ENCODE measurements around the gene RIC8A.

Gene RIC8A

GRCh38 chr11:198236-198806, 9.2 kb upstream of the RIC8A start:
- Histone ChIP-seq H3K4me1 (ENCODE audit: control insufficient read depth, insufficient read depth, low read length) (no peaks in the 10 kb centered on the region), H3K9ac (ENCODE audit: low read length in 2 of 2) (no peak overlapping the region), H3K27ac (ENCODE audit: low read length) (no peak overlapping the region)

GRCh38 chr11:199004-199581, 8.4 kb upstream of the RIC8A start:
- H3K4me1 ChIP-seq (ENCODE audit: control insufficient read depth, insufficient read depth, low read length), result peaks cover 3% of the 10 kb centered on the region
- H3K27me3 ChIP-seq (ENCODE audit: control insufficient read depth in 1 of 2, insufficient read depth in 2 of 2, low read length in 2 of 2), result no peaks in the 10 kb centered on the region
- H3K27ac ChIP-seq (ENCODE audit: low read length), result no peak overlapping the region
- H3K9me3 ChIP-seq (ENCODE audit: control insufficient read depth in 2 of 2, low read length in 2 of 2), result no peaks in the 10 kb centered on the region
- H3K36me3 ChIP-seq (ENCODE audit: control insufficient read depth in 2 of 2, insufficient read depth in 2 of 2, low read length in 2 of 2), result peaks cover 7 to 24% of the 10 kb centered on the region in 2 donors
- no peak overlapping the region for H3K4me3 ChIP-seq (ENCODE audit: low read length in 2 of 2)
- H3K9ac ChIP-seq (ENCODE audit: low read length in 2 of 2), result no peak overlapping the region

More at GRCh38 chr11:198236-198806, 9.2 kb upstream of the RIC8A start:
- Histone ChIP-seq H3K9me3 (ENCODE audit: control insufficient read depth in 2 of 2, low read length in 2 of 2) (no peaks in the 10 kb centered on the region), H3K36me3 (ENCODE audit: control insufficient read depth in 2 of 2, insufficient read depth in 2 of 2, low read length in 2 of 2) (peaks cover 0 to 19% of the 10 kb centered on the region in 2 donors), H3K4me3 (ENCODE audit: low read length in 2 of 2) (no peak overlapping the region), H3K27me3 (ENCODE audit: control insufficient read depth in 1 of 2, insufficient read depth in 2 of 2, low read length in 2 of 2) (no peaks in the 10 kb centered on the region)

- H3K9me3 ChIP-seq (ENCODE audit: control insufficient read depth in 2 of 2, low read length in 2 of 2), result no peaks in the 10 kb centered on the region
- H3K27ac ChIP-seq (ENCODE audit: low read length), result no peak overlapping the region
- H3K4me3 ChIP-seq (ENCODE audit: low read length in 2 of 2), result no peak overlapping the region
- H3K9ac ChIP-seq (ENCODE audit: low read length in 2 of 2), result no peak overlapping the region
- H3K27me3 ChIP-seq (ENCODE audit: control insufficient read depth in 1 of 2, insufficient read depth in 2 of 2, low read length in 2 of 2), result no peaks in the 10 kb centered on the region
- H3K4me1 ChIP-seq (ENCODE audit: control insufficient read depth, insufficient read depth, low read length), result peaks cover 10% of the 10 kb centered on the region
- peaks cover 14 to 30% of the 10 kb centered on the region in 2 donors for H3K36me3 ChIP-seq (ENCODE audit: control insufficient read depth in 2 of 2, insufficient read depth in 2 of 2, low read length in 2 of 2)
Measured at GRCh38 chr11:199782-200181, 7.7 kb upstream of the RIC8A start.

GRCh38 chr11:200224-201003, 7.1 kb upstream of the RIC8A start:
- no peaks in the 10 kb centered on the region for H3K27me3 ChIP-seq (ENCODE audit: control insufficient read depth in 1 of 2, insufficient read depth in 2 of 2, low read length in 2 of 2)
- H3K27ac ChIP-seq (ENCODE audit: low read length), result no peak overlapping the region
- no peak overlapping the region for H3K4me3 ChIP-seq (ENCODE audit: low read length in 2 of 2)
- no peaks in the 10 kb centered on the region for H3K9me3 ChIP-seq (ENCODE audit: control insufficient read depth in 2 of 2, low read length in 2 of 2)
- H3K9ac ChIP-seq (ENCODE audit: low read length in 2 of 2), result no peak overlapping the region
- peaks cover 16% of the 10 kb centered on the region for H3K4me1 ChIP-seq (ENCODE audit: control insufficient read depth, insufficient read depth, low read length)
- peaks cover 20 to 35% of the 10 kb centered on the region in 2 donors for H3K36me3 ChIP-seq (ENCODE audit: control insufficient read depth in 2 of 2, insufficient read depth in 2 of 2, low read length in 2 of 2)

- H3K4me3 ChIP-seq (ENCODE audit: low read length in 2 of 2), result no peak overlapping the region
- H3K4me1 ChIP-seq (ENCODE audit: control insufficient read depth, insufficient read depth, low read length), result peaks cover 30% of the 10 kb centered on the region
- H3K36me3 ChIP-seq (ENCODE audit: control insufficient read depth in 2 of 2, insufficient read depth in 2 of 2, low read length in 2 of 2), result peaks cover 21 to 37% of the 10 kb centered on the region in 2 donors
- no peak overlapping the region for H3K9ac ChIP-seq (ENCODE audit: low read length in 2 of 2)
- H3K27me3 ChIP-seq (ENCODE audit: control insufficient read depth in 1 of 2, insufficient read depth in 2 of 2, low read length in 2 of 2), result no peaks in the 10 kb centered on the region
- no peaks in the 10 kb centered on the region for H3K9me3 ChIP-seq (ENCODE audit: control insufficient read depth in 2 of 2, low read length in 2 of 2)
- H3K27ac ChIP-seq (ENCODE audit: low read length), result no peak overlapping the region
Measured at GRCh38 chr11:201966-202365, 5.5 kb upstream of the RIC8A start.

GRCh38 chr11:202490-202889, 5.0 kb upstream of the RIC8A start:
- H3K9me3 ChIP-seq (ENCODE audit: control insufficient read depth in 2 of 2, low read length in 2 of 2), result no peaks in the 10 kb centered on the region
- no peak overlapping the region for H3K27ac ChIP-seq (ENCODE audit: low read length)
- peaks cover 21 to 37% of the 10 kb centered on the region in 2 donors for H3K36me3 ChIP-seq (ENCODE audit: control insufficient read depth in 2 of 2, insufficient read depth in 2 of 2, low read length in 2 of 2)
- H3K9ac ChIP-seq (ENCODE audit: low read length in 2 of 2), result no peak overlapping the region
- H3K4me1 ChIP-seq (ENCODE audit: control insufficient read depth, insufficient read depth, low read length), result peaks cover 30% of the 10 kb centered on the region
- H3K27me3 ChIP-seq (ENCODE audit: control insufficient read depth in 1 of 2, insufficient read depth in 2 of 2, low read length in 2 of 2), result no peaks in the 10 kb centered on the region
- H3K4me3 ChIP-seq (ENCODE audit: low read length in 2 of 2), result no peak overlapping the region

GRCh38 chr11:203056-203944, 4.2 kb upstream of the RIC8A start:
- H3K36me3 ChIP-seq (ENCODE audit: control insufficient read depth in 2 of 2, insufficient read depth in 2 of 2, low read length in 2 of 2), result peaks cover 21 to 37% of the 10 kb centered on the region in 2 donors
- peaks cover 35% of the 10 kb centered on the region for H3K4me1 ChIP-seq (ENCODE audit: control insufficient read depth, insufficient read depth, low read length)
- H3K27me3 ChIP-seq (ENCODE audit: control insufficient read depth in 1 of 2, insufficient read depth in 2 of 2, low read length in 2 of 2), result no peaks in the 10 kb centered on the region
- H3K9me3 ChIP-seq (ENCODE audit: control insufficient read depth in 2 of 2, low read length in 2 of 2), result no peaks in the 10 kb centered on the region
- H3K4me3 ChIP-seq (ENCODE audit: low read length in 2 of 2), result no peak overlapping the region
- H3K9ac ChIP-seq (ENCODE audit: low read length in 2 of 2), result no peak overlapping the region
- no peak overlapping the region for H3K27ac ChIP-seq (ENCODE audit: low read length)

GRCh38 chr11:203945-204586, 3.4 kb upstream of the RIC8A start:
- Histone ChIP-seq H3K27ac (ENCODE audit: low read length) (no peak overlapping the region), H3K9me3 (ENCODE audit: control insufficient read depth in 2 of 2, low read length in 2 of 2) (no peaks in the 10 kb centered on the region), H3K9ac (ENCODE audit: low read length in 2 of 2) (no peak overlapping the region), H3K4me1 (ENCODE audit: control insufficient read depth, insufficient read depth, low read length) (peaks cover 37% of the 10 kb centered on the region), H3K4me3 (ENCODE audit: low read length in 2 of 2) (no peak overlapping the region), H3K36me3 (ENCODE audit: control insufficient read depth in 2 of 2, insufficient read depth in 2 of 2, low read length in 2 of 2) (peaks cover 21 to 37% of the 10 kb centered on the region in 2 donors), H3K27me3 (ENCODE audit: control insufficient read depth in 1 of 2, insufficient read depth in 2 of 2, low read length in 2 of 2) (no peaks in the 10 kb centered on the region)

GRCh38 chr11:204587-205109, 2.9 kb upstream of the RIC8A start:
- Histone ChIP-seq H3K36me3 (ENCODE audit: control insufficient read depth in 2 of 2, insufficient read depth in 2 of 2, low read length in 2 of 2) (peaks cover 21 to 39% of the 10 kb centered on the region in 2 donors), H3K9me3 (ENCODE audit: control insufficient read depth in 2 of 2, low read length in 2 of 2) (no peaks in the 10 kb centered on the region), H3K4me3 (ENCODE audit: low read length in 2 of 2) (no peak overlapping the region), H3K27me3 (ENCODE audit: control insufficient read depth in 1 of 2, insufficient read depth in 2 of 2, low read length in 2 of 2) (no peaks in the 10 kb centered on the region), H3K4me1 (ENCODE audit: control insufficient read depth, insufficient read depth, low read length) (peaks cover 43% of the 10 kb centered on the region), H3K27ac (ENCODE audit: low read length) (no peak overlapping the region), H3K9ac (ENCODE audit: low read length in 2 of 2) (no peak overlapping the region)

All from stomach smooth muscle (tissue), 2 donors.